M059J (cell line): ENCODE results near the gene TTC32. TPM values are rescaled to one million over a fixed set of nuclear protein-coding genes. Genes with fewer than 3 reads are reported as not detected.

Experiments
- DNase-seq: peaks from one replicate; pipeline ENCODE4 v3.0.0-alpha.2; 2012; ENCODE audit warnings: low read depth
- total RNA-seq: library from RNA; depleted of rRNA; stranded (reverse); fragments of >200 nt; shearing (Covaris generic); gene quantifications from 2 replicates; pipeline ENCODE4 v1.2.3, GENCODE V29; 2014; rRNA removed

TTC32 gene
- total RNA-seq, 1 experiment from 2014 or later = 7.4 TPM

DNA sequence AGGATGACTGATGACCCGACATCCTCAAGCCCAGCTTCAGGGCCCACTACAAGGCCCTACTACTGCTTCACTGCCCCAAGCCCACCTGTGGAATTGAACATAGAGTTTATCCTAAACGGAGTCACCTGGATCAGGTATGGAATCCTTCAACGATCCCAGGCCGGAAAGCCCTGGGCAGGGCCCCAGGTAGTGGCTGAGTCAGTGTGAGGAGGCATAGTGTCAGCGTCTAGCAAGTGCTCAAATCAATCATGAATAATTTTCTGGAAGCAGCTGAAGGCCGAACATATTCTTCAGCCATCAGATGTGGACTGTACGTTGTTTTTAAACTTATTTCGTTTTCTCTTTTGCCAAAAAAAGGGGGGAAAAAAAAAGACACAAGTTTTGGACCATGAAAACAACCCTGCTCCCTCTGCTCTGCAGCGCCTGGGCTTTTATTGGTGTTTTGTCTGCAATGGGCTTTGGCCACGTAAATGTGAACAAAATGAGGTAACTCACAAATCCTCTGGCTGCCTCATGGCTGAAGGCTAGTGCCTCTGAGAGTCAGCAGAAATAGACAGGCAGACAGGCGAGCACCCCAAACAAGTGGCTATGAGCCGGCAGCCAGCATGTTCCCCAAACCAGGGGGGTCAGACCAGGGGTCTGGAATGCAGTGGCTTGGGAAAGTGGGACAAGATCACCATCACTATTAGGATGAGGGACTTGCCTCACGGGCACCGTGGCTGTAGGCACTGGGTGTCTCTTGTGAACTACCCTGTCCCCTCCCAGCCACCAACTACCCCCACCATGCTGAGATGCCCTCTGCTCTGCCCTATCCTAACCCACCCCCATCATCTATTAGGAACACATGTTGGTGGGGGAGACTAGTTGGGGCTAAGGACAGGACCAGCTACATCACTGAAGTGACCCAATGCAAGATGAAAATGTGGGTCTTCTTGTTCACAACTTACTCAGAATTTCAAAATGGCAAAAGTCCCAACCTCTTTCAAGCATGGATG lies 51.4 kb downstream of the TTC32 start:
- DNase-seq = no peak

DNA sequence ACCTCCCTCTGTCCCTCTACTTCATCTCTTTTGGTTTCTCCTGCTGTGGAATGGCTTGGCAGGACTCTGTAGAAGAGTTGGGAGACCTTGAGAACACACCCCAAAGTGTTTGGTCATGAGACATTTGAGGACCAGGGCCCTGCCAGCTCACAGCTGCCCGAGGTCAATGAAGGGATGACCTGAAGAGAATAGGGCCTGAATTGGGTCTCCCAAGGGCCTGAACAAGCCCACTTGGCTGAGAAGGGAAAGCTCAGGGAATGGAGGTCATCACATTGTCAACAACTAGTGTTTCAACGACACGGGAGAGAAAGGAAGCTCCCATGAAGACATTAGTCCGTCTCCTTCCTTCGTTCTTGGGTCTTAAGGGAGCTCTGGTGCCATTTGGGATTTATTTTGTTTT lies 52.8 kb downstream of the TTC32 start:
- no peak for DNase-seq

DNA sequence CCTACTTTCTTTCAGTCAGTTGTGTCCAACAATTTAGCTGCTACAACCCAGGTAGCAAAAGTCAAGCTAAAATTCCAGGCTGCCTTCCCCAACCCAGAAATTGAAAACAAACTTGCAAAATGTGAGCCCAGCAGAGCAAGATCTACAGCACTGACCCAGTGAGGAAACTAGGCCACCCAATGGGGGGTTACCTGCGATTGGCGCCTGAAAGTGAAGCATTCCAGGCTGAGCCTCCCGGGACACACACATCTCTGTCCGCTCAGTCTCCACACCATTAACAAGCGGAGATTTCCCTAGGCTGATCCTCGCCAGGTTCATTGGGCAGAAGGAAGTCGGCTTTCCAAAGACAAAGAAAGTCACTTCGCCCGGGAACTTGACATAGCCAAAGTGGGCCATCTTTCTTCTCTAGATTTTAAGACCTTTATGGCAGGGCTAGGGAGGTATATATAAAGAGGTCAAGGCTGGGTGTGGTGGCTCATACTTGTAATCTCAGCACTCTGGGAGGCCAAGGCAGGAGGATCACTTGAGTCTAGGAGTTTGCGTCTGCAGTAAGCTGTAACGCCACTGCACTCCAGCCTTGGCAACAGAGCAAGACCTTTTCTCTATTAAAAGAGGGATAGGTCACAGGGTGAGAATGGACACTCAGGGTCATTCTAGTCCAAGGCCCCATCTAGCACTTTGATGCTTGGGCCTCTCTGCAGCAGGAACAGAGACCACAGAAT lies 53.6 kb downstream of the TTC32 start:
- no peak for DNase-seq

DNA sequence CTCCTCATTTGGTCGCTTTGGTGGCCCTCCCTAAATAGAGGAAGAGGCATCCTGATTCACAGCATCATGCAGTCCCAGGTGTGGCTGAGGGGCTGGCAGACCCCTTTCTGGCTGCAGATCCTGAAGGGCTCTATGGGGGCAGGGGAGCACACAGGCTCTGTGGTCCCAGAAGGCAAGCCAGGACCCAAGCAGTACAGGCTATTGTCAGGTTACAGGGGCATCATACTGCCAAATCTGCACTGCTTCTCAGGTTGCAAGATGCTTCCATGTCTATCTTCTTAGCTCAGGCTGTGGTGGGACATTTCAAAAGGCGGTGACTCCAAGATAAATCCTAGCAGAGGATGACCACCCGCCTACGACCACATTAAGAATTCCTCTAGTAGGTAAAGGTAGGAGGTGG lies 54.3 kb downstream of the TTC32 start:
- DNase-seq = no peak

Other genes starting within 250 kb of the TTC32 start
- 4.0 and 4.7 TPM in 2 replicates for gene WDR35, start 88.1 kb upstream of the TTC32 start, total RNA-seq
- gene MATN3, start 110.7 kb upstream of the TTC32 start, total RNA-seq = 0.81 and 1.3 TPM in 2 replicates
- 211 and 216 TPM in 2 replicates for gene LAPTM4A, start 149.6 kb upstream of the TTC32 start, total RNA-seq